Bone marrow (tissue), 2 donors: ENCODE measurements around the gene SNW1.
A peak's percentile ranks its signal among the peaks of the same experiment; 100 is the strongest.
"Not testable (repeated sequence)": the region's sequence is repeated elsewhere in the genome, so short reads cannot be mapped to it uniquely, and the experiment has no call there.

Experiments
- DNase-seq, 2 donors: peaks; one replicate each; lab custom pipeline; 2025; lab: John Stamatoyannopoulos, UW

SNW1 gene

DNA sequence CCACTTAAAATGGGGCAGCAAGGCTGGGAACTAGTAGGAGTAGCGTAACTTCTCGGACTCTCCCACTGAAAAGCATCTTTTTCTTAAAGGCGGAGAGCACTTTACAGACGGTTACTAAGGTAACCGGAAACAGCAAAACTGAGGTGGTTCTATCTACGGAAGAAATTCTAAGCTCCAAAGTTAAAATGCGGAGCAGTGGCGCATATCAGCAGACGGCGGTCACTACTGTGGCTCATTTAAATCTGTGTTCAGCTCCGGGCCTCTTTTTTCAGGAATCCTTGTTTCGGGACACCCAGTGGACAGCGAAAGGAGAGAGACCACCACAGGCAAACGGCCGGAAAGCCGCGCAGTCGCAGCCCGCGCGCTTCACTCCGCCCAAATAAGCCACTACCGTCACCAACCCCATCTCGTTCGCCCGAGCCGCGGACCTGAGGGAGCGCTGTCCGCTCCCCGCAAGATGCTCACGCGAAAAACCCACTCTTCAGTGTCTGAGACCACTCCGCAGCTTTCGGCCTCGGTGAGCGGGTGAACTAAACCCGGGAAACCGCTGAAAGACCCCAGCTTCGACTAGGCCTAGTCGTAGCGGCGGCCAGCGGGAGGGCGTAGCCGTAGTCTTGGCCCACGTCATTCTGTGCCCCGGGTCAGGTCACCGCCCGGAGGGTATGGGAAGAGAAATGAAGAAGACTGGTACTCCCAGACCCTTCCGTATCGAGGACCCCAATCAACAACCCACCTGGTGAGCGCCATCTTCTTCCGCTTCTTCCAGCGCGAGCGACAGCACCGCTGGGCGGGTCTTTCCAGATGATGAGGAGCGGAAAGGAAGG, at the start of gene SNW1:
Gene SNW1 (minus strand): TSS at position 776 of the 824 bp plus-strand sequence. CDS start 29 bp downstream, at position 747.
- peak; percentile 88 to 93 for DNase-seq

DNA sequence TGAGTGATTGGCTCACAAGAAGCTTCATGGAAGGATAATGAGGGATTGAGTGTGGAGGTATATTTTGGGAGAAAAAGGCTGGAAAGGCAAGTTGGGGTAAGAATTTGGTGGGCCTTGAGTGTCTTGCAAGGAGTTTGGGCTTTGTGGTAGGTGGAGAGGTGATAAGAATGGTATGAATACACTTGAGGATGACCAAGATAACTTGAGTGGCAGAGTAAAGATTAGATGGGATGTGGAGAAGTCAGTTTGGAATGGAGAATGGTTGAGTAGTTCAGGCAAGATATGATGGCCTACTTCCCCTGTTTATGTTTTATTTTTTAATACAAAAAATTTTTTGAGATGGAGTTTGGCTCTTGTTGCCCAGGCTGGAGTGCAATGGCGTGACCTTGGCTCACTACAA, 48.1 kb upstream of the SNW1 start:
- no peak for DNase-seq

DNA sequence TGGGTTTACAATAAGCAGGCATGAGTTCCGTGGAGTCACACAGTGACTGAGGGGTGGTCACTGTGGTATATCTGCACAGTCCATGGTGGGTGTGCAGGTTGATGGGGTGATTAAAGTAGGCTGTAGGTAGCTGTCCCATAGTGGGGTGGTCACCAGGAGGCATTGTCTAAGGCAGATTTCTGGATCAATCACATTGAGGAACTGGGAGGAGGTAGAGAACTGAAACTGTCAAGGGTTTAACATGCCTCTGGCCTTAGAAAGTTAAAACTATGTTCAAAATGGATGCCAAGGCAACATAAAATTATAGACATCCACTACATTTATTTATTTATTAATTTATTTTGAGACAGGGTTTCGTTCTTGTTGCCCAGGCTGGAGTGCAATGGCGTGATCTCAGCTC, 47.3 kb upstream of the SNW1 start:
- no peak for DNase-seq

DNA sequence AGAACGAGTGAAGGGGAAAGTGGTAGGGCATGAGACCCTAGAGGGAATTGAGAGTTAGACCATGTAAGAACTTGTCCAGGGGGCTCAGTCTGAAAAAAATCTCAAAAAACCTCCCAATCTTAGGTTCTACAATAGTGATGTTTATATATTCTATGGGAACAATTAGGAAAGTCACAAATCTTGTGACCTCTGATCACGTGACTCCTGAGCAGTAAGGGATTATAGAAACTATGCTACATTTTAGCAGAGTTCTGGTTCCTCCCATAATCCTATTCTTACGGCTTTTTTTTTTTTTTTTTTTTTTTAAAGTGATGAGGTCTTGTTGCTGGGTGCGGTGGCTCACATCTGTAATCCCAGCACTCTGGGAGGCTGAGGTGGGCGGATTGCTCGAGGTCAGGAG, 44.8 kb upstream of the SNW1 start:
- DNase-seq, result no peak

DNA sequence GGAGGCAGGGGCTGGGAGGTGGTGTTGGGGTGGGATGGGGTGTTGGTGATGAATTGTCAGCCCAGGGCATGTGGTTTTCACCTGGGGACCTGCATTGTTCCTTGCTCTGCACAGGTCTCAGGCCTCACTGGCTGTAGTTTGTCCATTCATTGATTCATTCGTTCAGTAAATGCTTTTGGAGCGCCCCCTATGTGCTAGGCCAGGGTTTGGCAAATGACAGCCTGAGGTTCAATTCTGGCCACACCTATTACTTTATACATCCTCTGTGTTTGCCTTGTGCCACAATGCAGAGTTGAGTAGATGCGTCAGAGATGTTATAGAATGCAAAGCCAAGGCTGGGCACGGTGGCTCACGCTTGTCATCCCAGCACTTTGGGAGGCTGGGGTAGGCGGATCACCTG, 43.6 kb upstream of the SNW1 start:
- no peak for DNase-seq

DNA sequence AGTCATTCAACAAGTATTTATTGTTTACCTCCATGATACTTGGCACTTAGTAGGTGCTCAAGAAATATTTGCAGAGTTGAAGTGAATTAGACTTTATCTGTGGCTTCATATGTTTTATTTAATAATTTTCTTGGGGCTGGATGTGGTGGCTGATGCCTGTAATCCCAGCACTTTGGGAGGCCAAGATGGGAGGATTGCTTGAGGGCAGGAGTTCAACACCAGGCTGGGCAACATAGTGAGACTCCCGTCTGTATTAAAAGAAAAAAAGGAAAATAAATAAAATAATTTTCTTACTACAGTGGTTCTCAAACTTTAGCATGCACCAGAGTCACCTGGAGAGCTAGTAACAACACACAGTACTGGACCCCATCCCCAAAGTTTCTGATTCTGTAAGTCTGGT, 39.9 kb upstream of the SNW1 start:
- no peak for DNase-seq

DNA sequence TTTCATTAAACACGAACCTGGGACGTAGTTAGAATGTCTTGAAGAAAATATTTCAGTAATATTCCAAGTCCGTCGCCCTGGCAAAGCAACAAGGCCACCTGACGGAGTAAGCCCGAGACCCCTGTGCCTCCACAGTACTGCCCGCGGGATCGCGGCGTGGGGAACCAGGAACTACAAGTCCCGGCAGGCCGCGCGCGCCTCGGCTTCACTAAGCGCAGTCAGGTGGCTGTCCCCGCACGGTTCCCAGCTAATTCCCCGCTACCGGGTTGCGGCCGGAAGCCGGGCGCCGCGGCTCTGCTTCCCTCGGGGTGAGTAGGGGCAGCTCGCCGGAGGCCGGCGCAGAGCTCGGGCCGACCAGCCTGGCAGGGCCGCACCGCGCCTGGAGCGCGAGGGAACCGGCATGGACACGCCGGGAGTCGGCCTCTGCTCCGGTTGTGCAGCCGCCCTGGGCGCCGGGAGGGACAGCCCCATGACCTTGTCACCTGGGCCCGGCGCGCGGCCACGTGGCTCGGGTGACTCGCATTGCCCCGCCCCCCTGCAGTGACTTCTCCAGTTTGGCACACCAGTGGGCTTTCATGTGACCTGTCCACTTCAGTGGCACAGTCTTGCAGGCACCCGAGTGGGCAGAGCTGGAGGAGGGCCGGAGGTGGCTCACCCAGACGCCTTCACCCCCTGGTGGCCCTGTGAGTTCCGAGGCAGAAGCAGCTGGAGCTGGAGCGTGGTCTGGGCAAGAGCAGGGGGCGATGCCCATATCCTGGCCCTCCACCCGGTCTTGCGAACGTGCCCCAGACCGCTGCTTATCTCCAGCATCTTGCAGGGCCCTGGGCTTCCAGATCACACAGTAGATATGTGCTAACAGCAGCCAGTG, 39.1 kb upstream of the SNW1 start, which contains the start of gene ADCK1:
Gene ADCK1 (plus strand): TSS at position 247 of the 868 bp plus-strand sequence. CDS start 18,870 bp downstream, outside the sequence.
- DNase-seq, result peak; percentile 37 to 93

DNA sequence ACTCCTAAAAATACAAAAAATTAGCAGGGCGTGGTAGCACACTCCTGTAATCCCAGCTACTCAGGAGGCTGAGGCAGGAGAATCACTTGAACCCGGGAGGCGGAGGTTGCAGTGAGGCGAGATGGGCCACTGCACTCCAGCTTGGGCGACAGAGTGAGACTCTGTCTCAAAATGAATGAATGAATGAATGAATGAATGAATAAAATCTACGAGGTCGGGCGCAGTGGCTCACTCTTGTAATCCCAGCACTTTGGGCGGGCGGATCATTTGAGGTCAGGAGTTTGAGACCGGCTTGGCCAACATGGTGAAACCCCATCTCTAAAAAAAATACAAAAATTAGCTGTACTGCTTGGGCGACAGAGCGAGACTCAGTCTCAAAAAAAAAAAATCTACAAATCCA, 38.5 kb upstream of the SNW1 start:
- not testable (repeated sequence) for DNase-seq

DNA sequence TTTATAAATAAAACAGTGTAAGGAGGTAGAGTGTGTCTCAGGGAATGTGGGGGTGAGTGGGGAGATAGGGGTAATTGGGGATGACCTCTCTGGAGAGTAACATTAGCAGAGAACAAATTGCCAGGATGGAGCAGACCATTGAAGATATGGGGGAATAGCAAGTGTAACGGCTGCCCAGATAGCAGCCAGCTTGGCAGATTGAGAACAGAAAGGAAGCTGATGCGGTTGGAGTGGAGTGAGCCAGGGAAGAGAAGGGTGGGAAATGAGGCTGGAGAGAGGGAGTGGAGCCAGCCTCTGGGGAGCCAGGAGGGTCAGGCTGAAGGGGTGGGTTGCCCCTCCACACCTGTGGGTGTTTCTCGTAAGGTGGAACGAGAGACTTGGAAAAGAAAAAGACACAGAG, 33.4 kb upstream of the SNW1 start:
- no peak for DNase-seq

DNA sequence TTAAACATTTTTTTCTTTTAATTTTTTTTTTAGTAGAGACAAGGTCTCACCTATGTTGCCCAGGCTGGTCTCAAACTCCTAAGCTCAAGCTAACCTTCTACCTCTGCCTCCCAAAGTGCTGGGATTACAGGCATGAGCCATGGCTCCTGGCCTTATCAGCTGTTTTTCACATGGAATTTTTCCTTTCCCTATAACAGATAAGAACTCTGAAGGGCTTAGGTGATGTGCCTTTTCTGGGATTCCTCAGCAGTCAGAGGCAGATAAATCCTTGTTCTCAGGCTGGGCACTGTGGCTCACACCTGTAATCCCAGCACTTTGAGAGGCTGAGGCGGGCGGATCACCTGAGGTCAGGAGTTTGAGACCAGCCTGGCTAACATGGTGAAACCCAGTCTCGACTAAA, 32.3 kb upstream of the SNW1 start:
- not testable (repeated sequence) for DNase-seq

DNA sequence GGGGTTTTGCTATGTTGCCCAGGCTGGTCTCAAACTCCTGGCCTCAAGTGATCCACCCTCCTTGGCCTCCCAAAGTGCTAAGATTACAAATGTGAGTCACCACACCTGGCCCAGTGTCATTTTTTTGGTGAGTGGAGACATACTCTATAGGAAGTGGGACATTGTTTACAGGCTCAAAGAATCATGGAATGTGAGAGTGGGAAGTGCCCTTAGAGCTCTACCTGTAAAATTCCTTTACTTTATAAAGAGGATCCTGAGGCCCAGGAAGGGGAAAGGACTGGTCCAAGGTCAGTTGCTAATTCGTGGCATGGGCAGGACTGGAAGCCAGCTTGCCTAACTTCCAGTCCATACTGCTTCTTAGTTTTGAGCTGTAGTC, 30.3 kb upstream of the SNW1 start:
- no peak for DNase-seq

DNA sequence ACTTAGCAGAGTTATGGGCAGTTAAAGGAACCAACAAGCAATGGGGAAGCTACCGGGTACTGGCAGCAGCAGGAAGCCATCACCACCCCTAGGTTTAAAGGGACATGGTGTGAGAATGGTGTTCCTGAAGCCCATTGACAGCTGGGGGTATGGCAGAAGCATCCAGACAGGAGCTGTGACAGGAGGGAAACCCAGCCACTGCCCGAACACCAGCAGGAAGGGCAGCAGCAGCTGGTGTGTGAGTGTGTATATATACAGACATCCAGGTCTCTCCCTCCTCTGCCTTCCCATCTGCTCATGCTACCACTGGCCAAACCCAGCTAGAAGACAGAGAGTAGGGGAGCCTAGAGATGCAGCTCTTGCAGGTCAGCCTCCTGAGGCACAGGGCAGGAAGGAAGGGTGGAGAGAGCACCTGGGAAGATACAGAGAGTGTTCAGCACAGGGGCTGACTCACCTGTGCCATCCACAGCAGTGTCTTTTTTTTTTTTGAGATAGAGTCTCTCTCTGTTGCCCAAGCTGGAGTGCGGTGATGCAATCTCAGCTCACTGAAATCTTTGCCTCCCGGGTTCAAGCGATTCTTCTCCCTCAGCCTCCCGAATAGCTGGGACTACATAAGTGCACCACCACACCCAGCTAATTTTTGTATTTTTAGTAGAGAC, 29.7 kb upstream of the SNW1 start:
- DNase-seq, result no peak

DNA sequence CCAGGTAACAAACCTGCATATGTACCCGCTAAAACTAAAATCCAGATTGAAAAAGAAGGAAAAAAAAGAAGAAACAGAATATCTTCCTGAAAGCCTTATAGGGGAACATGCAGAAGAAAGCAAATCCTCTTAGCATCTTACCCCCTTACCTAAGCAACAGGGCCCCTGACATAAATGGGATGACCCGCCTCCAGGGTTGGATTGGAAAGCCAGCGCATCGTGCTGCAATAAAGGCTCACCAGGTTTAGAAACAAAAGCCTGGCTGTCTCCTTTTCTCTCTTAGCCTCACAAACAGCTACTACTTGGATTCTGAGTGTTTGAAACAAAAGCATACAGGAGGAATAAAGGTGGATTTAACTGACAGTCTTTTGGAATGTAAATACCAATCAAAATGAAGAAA, 25.2 kb upstream of the SNW1 start:
- no peak for DNase-seq

DNA sequence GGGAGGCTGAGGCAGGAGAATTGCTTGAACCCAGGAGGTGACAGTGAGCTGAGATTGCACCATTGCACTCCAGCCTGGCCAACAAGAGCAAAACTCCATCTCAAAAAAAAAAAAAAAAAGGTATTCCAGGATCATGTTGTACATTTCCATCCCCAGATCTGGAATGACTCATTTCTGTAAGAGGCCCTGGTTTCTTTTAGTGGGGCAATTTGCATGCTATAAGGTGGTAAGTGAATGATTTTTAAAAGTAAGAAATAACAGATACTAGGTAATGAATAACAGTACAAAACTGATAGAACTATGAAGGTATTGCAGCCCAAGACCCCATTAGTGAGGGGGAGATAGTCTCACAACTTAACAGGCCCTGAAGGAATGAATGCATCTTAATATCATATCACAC, 21.2 kb upstream of the SNW1 start:
- DNase-seq, result no peak

DNA sequence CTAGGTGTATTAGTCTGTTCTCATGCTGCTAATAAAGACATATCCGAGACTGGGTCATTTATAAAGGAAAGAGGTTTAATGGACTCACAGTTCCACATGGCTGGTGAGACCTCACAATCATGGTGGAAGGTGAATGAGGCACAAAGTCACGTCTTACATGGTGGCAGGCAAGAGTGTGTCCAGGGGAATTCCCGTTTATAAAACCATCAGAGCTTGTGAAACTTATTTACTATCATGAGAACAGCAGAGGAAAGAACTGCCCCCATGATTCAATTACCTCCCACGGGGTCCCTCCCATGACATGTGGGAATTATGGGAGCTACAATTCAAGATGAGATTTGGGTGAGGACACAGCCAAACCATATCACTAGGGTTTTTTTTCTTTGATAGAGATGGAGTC, 13.0 kb upstream of the SNW1 start:
- not testable (repeated sequence) for DNase-seq

DNA sequence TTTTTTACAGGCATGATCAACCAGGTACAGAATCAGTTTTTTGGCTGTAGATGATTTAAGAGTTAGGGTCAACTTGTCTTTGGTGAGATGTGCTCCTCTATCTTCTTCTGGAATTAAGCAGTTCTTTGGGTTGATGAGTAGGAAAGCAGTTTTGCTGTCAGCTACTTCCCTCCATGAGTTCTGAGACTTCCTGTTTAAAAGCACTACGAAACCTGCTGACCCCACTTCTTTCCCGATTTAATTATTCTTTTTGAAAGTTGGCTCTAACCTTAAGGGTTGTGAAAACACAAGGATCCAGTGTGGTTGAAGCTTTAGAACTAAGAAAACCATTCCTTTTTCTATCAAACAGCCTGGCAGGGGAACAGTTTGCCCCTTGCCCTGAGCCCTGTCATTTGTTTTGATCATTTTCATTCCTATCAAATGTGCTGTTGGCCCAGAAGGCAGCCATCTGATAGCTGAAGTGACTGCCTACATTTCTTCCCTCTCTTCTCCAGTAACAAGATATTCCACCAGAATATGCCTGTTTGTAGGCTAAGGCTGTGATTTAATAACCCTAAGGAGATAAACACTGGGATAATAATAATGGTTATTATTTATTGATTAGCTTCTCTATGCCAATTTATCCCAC, 7.6 kb upstream of the SNW1 start:
- DNase-seq, result not testable (repeated sequence)

DNA sequence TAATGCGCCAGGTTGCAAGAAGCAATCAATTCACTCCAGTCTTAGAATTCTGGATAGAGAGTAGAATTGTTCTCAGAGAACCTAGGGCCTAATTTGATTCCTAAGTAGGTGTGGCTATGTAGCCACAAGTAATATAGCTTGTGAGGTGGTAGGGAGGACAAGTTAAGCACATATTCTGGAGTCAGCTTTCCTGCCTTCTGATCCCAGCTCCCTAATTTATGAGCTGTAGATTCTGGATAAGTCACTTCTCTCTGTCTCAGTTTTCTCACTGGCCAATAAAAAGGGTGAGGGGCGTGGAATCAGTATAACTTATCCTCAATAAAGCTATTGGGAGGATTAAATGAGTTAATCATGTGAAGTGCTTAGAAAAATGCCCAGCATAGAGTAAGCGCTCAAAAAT, 3.0 kb upstream of the SNW1 start:
- no peak for DNase-seq

DNA sequence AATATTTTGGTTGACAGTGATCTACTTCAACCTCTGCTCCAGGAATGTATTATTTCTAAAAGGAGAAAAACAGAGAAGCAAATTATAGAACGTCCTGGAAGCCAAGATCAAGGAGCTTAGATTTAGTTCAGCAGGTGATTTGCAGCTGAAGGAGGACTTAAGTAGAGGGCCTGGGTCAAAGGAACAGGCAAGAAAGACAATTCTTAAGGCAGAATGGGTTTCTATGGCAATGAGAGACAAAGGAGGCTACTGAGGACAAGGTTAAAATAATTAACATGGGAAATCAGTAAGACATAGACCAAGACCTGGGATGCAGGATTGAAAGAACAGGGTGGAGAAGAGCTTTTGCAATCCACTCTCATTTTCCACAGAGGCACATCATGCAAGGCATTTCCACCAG, 2.4 kb upstream of the SNW1 start:
- no peak for DNase-seq

DNA sequence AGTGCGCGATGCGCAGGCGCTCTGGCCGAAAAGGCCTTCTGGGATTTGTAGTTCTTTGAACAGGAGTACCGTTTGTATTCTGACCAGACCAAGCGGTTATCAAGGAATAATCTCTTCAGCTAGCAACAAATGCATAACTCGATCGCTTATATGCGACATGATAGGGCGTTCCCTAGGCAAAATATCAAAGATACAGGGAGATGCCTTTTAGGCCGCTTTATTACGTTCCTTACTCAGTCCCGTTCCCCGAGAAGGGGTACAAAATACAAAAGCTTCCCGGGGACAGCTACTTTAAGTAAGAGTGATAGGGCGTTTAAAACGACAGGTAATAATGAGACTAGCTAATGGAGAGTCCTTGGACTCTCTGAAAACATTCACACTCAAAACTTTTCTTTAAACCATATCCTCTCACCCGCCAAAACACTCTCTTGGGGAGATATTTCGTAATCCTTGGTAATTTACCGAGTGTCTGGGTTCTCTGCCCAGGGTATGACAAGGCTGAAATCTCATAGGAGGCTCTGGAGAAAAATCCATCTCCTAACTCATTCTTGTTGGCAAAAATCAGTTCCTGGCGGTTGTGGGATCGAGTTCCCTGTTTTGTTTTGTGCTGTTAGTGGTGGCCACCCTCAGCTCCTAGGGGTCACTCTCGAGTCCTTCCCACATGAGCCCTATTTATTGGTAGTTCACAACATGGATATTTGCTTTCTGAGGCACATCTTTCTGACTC, 412 bp upstream of the SNW1 start:
- peak in 1 of 2 donors; percentile 10 for DNase-seq

DNA sequence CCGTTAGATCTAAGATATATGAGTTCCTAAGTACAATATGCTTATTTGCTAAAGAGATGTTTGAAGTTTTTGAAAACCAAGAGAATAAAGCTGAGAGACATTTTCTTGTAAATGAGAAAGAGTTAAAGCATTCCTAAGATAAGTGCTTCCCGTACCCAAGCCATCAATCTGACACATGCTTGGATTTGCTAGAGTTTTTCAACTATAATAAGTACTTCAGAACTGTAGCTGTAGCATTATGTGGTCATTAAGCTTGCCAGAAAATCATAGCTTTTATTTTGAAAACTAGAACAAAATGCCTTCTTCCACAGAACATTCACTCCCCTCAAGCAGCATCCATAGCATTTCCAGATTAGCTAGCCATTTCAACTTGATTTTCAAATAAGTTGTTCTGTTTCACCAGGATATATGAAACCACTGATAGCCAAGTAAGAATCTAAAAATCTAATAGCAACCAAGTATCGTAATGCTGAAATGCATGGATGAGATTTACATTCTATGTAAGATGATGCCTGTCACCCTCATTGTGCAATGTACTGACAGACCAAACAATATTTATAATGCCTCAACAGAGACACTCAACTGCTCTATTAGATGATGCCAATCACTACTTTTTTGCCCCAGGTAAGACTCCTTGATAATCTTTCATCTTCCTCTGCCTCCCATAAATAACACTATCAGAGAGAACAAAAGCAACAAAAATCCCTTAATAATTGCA, 8.0 kb downstream of the SNW1 start:
- DNase-seq, result no peak

DNA sequence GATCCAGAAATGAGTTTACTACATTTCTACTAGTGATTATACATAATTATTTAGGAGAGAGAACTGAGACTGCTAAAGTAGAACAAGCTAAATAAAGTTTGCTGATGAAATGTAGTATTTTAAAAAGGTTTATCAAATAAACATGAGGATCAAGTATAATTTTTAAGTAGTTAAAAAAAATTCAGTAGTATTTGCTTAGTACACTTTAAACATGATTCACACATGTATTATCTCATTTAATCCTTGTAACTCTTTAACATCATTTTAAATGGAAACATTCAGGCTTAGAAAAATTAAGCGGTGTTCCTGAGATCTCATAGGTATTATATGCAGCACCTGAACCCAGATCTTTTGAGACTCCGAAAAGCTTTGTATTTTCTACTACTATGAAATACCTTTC, 8.7 kb downstream of the SNW1 start:
- no peak for DNase-seq
